Anterior cingulate cortex (tissue), 58 donors: Measurements from ENCODE around the gene HIVEP2.

Source experiments
- DNase-seq, 58 donors: peaks; one replicate each; lab custom pipeline; 2025; lab: John Stamatoyannopoulos, UW

HIVEP2 gene

DNA sequence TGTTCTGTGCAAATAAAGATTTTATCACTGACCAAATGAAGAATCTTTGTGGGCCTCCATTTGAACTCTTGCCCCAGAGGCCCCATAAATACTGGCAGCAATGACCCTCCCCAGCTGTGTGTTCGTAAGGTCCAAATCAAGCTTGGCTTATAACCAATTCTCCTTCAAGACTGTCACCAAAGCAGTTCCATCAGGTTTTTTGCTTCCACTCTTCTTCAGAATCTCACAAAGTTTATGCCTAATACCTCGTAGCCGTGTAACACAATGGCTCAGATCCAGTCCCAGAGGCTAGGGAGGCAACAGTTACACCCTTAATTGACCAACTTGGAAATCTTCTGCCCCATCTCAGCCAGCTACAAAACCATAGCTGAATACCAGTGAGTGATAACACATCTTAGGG lies 120.5 kb downstream of the HIVEP2 start:
- DNase-seq: no peak

DNA sequence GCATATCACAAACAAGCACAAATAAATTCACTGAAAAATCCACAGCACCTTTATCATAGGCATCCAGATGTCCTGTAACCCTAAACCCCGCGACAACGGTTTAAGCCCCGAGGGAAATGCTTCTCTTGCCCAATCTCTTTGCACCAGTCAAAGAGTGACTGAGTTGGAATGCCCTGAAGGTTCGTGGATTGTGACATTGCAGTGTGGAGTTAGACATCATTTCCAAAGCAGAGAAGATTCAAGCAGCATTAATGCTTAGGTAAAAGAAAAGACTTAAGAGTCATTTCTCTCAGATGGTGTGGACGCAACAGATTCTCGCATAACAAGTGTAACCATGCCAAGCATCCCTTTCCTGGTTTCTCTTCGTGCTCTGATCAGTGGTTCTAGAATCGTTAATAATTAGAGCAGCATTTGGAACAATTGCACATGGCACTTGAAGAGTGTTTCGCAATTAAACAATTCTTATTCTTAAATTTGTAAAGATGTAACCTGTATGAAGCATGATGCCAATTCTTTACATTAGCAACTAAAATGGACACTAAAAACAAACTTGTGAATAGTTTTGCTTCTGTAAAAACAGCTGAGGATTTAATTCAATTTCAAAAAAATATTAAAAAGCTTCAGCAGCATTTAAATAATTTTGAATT lies 121.6 kb downstream of the HIVEP2 start:
- no peak for DNase-seq

DNA sequence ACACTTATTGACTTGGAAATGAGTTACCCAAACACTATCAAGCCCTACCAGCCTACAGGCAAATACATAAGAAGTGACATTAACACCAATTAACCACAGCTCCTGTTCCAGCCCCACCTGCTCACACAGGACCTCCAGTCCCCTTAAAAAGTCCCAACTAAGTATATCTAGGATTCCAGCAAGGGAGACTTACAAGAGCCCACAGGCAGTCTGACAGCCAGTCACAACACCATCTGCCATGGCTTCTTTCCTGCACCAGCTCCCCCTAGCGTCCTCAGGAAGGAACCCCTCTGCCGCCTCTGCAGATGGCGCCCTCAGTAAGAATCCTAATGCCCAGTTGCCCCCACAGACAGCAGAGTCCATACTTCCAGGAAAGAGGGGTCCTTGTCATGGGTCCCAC lies 122.1 kb downstream of the HIVEP2 start:
- peak in 1 of 58 donors; percentile 20 for DNase-seq

DNA sequence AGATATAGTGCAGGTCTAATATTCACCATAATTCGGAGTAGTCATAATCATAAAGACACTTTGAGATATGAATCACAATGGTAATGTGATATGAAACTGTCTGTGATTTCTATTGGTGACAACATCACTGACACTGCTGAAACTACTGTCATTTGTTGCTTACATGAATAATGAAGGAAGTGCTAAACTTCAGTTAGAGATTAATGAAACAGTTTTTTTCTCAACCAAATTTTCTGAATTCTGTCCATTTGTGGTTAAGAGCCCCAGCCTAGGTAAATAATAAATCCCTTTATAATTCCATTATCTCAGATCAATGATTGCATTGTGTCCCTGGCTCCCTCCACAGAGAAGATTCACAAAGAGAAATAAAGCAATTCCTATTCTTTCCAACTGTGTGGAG lies 122.6 kb downstream of the HIVEP2 start:
- no peak for DNase-seq

DNA sequence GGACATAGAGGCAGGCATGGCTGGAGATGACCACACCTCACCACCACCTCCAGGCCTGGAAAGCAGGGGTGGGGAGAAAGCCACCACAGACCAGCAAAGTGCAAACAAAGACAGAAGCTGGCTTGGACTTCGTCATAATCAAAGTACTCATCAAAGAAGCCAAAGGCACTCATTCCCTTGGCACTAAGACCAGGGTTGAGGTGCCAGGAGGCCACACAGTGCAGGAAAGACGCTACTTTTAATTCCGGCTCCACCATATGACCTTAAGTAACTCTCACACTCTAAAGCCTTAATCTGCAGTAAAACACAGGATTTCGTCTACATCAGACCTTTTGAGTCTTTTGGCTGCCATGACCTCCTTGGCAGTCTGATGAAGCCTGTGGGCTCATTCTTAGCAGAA lies 123.1 kb downstream of the HIVEP2 start:
- peak in 2 of 58 donors; percentile 7 to 19 for DNase-seq

DNA sequence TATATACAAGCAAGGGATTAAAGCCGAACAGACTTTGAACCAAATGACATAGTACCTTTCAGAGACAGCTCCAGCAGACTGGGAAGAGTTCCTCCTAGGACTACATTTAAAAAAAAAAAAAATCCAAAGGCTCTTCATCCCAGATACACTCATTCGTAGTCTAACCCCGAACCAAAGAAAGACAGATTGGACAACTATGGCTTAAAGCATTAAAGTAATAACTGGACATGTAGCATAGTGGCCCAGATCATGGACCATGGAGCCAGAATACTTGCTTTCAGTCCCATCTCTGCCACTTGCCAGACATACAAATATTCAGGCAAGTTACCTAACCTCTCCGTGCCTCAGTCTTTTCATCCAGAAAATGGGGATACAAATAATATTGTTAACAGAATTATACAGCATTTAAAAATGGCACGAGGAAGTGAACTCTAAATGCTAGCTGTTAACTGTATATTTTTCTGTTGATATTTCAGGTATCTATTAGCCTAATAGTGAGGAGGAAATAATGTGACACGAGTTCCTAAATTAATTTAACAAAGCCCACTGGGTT lies 123.7 kb downstream of the HIVEP2 start:
- DNase-seq: no peak

DNA sequence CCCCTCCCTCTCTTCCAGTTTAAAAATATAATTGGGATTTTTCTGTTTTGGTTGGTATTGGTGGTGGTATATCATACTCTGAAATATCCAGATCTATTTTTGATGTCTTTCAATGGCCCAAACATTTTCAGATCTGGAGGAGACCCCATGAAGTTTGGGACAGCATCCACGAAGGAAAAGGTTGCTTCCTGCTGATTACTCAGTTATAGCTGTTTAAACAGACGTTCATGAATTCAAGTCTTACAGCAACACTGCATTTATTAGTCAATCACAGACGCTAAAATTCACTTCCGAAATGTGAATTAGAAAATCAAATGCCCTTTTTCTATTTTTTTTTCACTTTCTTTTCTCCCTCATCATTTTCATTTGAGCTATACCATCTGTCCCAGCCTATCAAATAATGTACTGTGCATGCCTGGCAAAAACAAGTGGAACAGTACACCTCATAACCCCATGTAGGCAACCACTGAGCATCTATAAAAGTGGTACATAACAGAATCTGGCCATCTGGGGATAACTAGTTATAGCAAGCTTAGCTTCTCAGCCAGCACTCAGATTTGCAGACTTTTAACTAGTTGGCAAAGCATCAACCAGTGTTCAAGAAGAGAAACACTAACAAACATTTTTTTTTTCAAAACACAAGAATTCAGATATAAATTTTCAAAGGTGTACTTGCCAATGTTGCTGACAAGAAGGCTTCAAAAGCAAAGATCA lies 124.5 kb downstream of the HIVEP2 start:
- DNase-seq: no peak

DNA sequence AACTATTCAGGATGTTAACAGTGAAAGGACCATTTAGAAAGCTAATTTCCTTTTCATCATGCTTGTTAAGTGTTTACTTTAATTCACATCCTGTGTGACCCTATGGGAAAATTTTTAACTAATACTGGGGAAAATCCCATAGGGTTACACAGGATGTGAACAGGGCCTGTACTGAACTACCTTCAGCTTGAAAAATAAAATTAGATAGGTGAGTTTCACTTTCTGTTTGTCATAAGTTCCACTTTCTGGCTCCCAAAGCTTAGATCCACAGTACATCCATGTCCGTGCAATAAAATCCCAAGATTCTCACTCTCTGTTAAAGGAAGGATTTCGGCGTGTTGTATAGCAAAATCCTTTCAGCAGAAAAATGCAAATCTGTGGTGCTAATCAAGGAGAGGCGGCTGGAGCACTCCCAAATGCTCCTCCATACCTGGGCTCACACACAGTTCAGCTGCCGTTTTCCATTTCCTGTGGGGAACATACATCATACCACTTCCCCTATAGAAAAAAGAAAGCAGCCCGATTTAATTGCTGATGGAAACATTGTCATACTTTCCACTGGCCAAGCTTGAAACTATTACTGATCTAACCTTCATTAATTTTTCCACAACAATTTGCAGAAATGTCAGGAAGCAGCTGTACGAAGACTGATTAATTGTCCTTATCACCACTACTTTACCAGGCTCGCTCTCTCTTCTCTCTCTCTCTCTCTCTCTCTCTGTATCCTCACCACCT lies 125.2 kb downstream of the HIVEP2 start:
- DNase-seq: no peak

DNA sequence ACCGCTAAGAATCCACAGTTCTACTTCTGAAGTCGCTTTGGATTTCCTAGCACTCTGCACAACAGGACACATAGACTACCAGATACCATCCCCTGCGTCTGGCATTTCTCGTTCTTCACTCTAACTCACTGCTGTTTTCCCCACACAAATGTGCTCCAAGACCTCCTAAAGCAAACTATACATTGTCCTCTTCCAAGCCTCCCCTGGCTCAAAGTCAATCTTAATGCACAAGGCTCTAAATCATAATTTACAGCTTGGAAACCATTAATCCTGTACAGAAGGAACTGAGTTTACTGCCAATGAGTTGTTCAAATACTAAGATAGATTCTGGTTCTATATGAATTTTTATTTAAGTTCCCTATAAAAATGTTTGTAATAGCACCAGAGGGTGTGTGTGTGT lies 128.5 kb downstream of the HIVEP2 start:
- no peak for DNase-seq

DNA sequence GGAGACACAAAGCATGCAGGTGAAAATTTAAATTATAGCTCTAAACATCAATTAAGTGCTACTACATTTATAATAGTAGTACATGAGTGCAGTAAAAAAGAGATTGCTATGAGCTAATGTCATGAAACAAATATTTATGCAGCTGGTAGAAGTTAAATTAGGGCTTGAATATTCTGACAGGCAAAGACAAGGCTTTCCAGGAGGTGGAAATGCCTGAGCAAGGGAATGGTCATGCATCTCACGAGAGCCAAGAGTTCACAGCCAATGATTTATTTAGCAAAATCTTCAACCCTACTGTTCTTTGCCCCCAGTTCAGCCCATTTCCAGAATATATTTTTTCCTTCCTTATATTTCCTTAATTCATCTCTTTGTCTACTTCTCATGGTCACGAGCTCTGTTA lies 128.9 kb downstream of the HIVEP2 start:
- no peak for DNase-seq

DNA sequence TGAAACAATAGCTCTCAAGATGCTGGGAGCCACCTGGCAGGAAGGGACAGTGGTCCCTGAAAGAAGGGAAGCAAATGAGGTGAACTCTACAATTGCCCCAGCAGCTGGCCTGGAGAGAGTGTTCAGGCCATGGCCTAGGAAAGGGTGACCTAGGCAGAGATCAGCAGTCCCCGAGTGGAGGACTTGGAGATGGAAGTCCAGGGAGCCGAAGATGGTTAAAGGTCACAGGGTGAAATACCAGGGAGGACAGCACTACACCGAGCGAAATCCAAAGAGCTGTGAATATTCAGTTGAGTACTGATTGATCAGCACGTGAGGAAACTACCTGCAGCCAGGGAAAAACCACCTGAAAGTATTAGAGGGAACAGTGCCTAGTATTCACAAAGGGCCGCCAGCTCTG lies 133.1 kb downstream of the HIVEP2 start:
- no peak for DNase-seq

DNA sequence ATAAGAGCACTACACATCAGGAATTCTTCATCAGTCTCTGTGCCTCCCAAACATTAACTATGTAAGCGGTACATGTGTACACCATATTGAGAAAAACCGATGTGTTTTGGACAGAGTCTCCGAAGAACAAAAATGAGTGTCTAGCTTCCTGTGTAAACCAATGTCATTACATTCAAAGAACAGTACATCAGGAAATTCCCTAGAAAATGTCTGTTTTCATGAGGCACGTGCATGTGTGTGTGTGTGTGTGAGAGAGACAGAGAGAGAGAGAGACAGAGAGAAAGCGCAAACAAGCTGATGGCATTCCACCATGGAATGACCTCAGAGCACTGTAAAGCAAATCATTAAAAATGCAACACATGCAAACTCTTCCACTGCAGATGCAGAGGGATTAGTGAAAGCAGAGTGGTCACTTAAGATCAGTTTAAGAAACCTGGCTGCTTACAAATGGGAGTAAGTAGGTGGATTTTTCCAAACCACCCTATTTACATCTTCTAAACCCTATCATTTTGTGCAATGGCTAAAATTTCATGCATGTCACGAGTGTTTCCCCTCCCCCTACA lies 133.9 kb downstream of the HIVEP2 start:
- DNase-seq: peak in 1 of 58 donors; percentile 4

DNA sequence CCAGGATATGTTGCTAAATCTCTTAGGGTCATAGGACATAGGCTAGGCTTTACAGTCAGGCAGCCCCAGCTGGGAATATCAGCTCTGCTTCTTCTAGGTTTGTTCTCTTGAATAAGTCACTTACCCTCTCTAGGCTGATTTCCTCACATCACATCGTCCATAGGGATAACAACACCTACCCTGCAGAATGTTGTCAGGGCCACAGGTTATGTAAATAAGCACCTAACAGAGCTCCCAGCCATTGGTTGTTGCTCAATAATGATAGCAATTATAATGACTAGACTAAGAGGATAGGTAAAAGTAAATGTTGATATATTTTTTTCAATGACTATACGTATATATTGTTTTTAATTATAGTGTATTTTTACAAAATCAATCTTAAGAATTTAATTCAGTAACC lies 135.0 kb downstream of the HIVEP2 start:
- DNase-seq: no peak

DNA sequence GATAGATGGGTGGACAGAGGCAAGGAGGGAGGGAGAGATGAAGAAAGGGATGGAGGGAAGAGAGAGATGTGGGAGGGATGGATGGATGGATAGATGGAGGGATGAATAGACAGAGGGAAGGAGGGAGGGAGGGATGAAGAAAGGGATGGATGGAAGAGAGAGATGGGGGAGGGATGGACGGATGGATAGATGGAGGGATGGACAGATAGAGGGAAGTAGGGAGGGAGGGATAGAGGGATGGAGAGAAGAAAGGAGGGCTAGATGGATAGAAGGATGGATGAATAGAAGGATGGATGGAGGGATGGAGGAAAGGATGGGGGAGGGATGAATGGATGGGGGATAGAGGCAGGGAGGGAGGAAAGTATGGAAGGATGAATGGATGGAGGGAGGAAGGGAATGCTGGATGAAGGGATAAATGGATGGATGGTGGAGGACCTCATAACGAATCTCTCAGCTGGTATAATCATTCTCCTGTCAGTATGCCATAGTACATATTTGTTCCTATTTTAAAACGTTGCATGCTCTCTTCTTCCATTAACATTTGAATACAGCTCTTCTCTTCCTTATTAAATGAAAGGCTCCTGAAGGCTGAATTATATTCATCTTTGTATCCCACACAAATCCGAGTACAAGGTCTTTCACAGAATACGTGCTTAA lies 136.4 kb downstream of the HIVEP2 start:
- DNase-seq: no peak

DNA sequence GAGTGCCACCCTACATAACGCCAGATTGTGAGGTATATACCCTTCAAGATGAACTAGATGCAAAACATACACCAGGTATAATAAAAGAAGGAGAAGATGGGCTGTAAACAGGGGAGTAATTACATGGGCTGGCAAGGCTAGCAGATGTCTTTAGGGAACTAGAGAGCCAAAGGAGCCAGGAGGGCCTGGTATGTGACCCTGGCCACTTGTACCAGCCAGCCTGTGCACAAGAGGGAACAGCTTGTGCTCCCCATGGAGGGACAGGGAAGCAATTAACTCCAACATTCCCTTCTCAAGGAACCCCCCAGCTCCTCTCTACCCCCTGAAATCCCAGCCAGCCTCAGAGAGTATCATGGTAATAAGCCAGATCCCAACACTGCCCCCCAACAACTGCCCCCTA lies 139.9 kb downstream of the HIVEP2 start:
- no peak for DNase-seq

DNA sequence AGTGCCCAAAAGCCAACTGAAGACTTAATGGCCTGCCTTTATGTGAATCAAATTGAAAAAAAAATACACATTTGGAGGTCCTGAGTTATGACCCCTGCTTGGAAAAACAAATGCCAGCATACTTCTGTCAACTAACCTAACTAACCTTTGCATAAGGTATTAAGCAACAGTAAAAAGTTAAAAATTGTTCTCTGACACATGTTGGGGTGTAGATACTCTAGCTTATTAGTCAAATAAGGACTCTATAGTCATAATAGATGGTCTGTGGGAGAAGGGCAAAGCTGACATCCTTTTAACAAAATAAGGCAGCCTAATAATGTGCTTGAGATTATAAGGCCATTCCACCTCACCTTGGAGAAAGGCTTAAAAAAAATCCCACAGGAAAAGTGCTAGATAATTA lies 140.5 kb downstream of the HIVEP2 start:
- no peak for DNase-seq

DNA sequence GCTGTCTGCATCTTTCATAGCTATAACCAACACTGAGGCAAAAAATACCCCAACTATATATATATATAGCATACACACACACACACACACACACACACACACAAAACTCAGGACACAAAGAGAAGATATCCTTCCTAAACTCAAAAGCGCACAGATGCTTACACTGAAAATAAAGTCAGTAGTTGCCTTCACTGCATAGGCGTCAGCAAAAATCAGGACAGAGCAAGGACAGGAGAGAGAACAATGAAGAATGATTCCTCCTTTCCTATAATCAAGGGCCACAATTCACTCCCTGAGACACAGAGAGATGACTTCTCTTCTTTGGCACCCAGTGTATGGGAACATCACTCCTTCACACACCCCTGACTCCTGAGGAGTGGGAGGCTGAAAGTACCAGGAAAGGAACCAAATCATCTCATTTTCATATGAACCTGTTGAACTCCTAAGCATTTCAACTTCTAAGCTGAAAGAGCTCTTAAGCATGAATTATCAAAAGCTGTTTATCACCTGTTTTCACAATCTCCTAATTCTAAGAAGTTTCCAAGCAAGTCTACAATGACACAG lies 141.4 kb downstream of the HIVEP2 start:
- DNase-seq: no peak

DNA sequence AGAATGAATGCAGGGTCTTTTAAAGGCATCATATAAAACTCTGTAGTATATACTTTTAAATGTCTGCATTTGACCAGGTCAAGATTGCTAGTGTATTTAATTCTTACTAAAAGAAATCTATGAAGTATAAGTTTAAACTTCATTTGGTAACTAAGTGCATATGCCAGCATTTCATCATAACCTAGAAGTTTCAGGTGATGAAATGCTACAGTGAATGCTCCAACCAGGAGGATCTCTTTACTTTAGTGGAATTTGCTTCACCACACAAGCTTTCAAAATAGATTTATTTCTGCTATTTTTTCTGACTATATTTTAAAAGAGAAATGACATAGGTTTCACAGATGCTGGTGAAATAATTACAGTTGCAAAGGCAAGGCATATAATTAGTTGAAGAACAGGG lies 141.9 kb downstream of the HIVEP2 start:
- DNase-seq: no peak

DNA sequence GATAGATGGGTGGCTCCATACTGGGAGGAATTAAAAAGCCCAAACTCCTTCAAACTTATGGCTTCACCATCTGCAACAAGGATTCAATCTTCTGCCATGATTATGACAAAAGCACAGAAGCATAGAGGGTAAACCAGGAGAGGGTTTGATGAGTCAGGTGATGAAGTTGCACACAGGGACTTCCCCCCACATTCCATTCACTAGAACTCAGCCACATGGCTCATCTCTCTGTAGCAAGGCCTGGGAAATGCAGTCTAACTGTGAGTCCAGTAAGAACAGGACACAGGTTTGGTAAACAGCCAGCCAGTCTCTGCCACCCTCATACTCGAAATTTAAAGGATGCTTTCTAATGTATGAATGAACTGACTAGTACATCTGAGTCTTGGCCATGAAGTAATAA lies 142.9 kb downstream of the HIVEP2 start:
- no peak for DNase-seq

DNA sequence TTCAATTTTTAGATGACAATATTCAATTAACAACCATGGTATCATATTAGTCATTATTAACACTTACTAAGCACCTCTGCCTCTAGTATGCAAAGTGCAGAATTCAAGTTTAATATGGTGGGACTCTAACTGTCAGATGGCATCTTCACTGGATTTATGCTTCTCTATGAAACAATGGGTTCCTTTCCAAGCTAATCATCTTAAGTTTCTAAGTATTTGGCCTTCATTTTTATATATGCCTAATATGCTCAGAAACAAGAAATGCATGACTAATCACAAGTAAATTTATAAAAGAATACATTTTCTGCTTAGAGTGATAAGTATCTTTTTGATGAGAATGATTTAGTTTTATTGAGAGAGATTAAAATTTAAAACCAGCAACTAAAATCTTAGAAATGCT lies 144.7 kb downstream of the HIVEP2 start:
- no peak for DNase-seq
